ENCODE measurements around the gene VENTX. TPM values are rescaled to one million over a fixed set of nuclear protein-coding genes. Genes with fewer than 3 reads are reported as not detected.

The VENTX gene
- total and polyA plus RNA-seq, 2 of the 4 experiments (the other 2 are of a cell fraction): not detected

DNA sequence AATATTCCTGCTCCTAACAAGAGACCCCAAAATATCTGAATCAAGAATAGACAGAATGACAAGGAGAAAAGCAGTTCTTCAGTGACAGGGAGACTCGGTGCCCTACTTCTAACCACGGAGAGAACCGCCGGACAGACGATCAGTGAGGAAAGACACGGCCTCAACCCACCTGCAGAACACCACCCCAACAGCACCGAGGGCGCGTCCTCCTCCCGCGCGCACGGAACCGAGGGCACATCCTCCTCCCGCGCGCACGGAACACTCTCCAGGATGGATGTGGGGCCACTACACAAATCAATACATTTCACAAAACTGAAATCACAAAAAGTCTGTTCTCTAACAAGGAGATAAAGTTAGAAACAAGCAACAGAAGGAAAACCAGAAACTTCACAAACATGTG, 48.7 kb downstream of the VENTX start:
- no peak overlapping the region for H3K4me3 ChIP-seq (ENCODE audit: insufficient read depth, low read depth, low read length)
- no peak overlapping the region for H2BK15ac ChIP-seq (ENCODE audit: low read depth, low read length)
- no peak overlapping the region for H2BK120ac ChIP-seq (ENCODE audit: low read depth, low read length)
- no peak for ATAC-seq (ENCODE audit: low read depth)
- H3K18ac ChIP-seq (ENCODE audit: low read depth, low read length): no peak overlapping the region
- H2AFZ ChIP-seq (replicated peaks; ENCODE audit: low read length, poor library complexity): no peak overlapping the region
- CTCF ChIA-PET: no interaction called here
- H3K4me2 ChIP-seq (ENCODE audit: low read depth, low read length): no peak overlapping the region
- dilution Hi-C loops (cut with HindIII; ENCODE audit: low sequenced_read_pairs, unreplicated experiment) (no loop called here), in situ Hi-C loops (cut with MboI; ENCODE audit: low sequenced_read_pairs) (no loop called here), intact Hi-C loops (cut with micrococcal nuclease) (no loop called here)
- H2BK20ac ChIP-seq (ENCODE audit: low read depth, low read length): no peak overlapping the region
- no peak for DNase-seq
- H3K79me1 ChIP-seq (ENCODE audit: low read depth in 1 of 2, low read length in 2 of 2): peaks cover 3 to 17% of the 10 kb centered on the region in 2 experiments; a peak in 3 of 4 replicates
- WGBS, 2 experiments (ENCODE audit: extremely low coverage in 2 of 2, insufficient read length in 1 of 2): 99% methylated on average over 14 of the region's 18 CpGs; no CpG with 5 or more reads in 1 of the 2 experiments
- H2AK5ac ChIP-seq (ENCODE audit: low read depth, low read length): no peak overlapping the region
- no peak overlapping the region for H3K9ac ChIP-seq (ENCODE audit: low read depth, low read length)
- no peak overlapping the region for H2BK5ac ChIP-seq (ENCODE audit: low read depth, low read length, poor library complexity, severe bottlenecking)
- H3K23ac ChIP-seq (ENCODE audit: low read depth, low read length): no peak overlapping the region
- no peak overlapping the region for H3K27ac ChIP-seq (ENCODE audit: insufficient read depth, low read length)
- no peak overlapping the region for H4K8ac ChIP-seq (ENCODE audit: low read depth in 2 of 2, low read length in 2 of 2)
- H4K20me1 ChIP-seq (ENCODE audit: insufficient read depth, low read length): no peaks in the 10 kb centered on the region
- H3K4ac ChIP-seq (ENCODE audit: low read depth, low read length): no peak overlapping the region
- no peak overlapping the region for H3K56ac ChIP-seq (ENCODE audit: extremely low read depth, insufficient read depth, low read length)
- H3K9me3 ChIP-seq (ENCODE audit: control insufficient read depth, insufficient read depth, low read length): no peaks in the 10 kb centered on the region
- POLR2A ChIA-PET (ENCODE audit: unreplicated experiment): no interaction called here
- no peaks in the 10 kb centered on the region for H3K27me3 ChIP-seq (ENCODE audit: control insufficient read depth, insufficient read depth, low read length)
- H3K14ac ChIP-seq (replicated peaks; ENCODE audit: low read depth, low read length): no peak overlapping the region
- peaks cover 75% of the 10 kb centered on the region for H3K36me3 ChIP-seq (ENCODE audit: control insufficient read depth, insufficient read depth, low read length)
- no peak overlapping the region for H4K91ac ChIP-seq (ENCODE audit: insufficient read depth, low read depth, low read length)
- no peaks in the 10 kb centered on the region for H3K4me1 ChIP-seq (ENCODE audit: control insufficient read depth, insufficient read depth, low read length)
- H3K9me1 ChIP-seq (ENCODE audit: insufficient read depth, low read length): no peaks in the 10 kb centered on the region
- no peak overlapping the region for H2AK9ac ChIP-seq (replicated peaks; ENCODE audit: low read depth, low read length, poor library complexity)
- no peak overlapping the region for H4K5ac ChIP-seq (ENCODE audit: low read depth, low read length)
- no TSS peak for BruUV-seq (replicated peaks)
- TF ChIP-seq MXI1 (IDR thresholded peaks at IDR 0.05; ENCODE audit: borderline replicate concordance, low read depth, low read length) (no peak), CEBPB (IDR thresholded peaks at IDR 0.05; ENCODE audit: low read depth, low read length) (no peak), BHLHE40 (IDR thresholded peaks at IDR 0.05; ENCODE audit: low read depth, low read length) (no peak), RFX5 (IDR thresholded peaks at IDR 0.05; ENCODE audit: low read depth, low read length) (no peak), RAD21 (IDR thresholded peaks at IDR 0.05; ENCODE audit: low read length) (no peak), NFE2L2 (IDR thresholded peaks at IDR 0.05; ENCODE audit: low read depth, low read length) (no peak), CHD1 (IDR thresholded peaks at IDR 0.05; ENCODE audit: low read depth, low read length) (no peak), MAFK (IDR thresholded peaks at IDR 0.05; ENCODE audit: low read depth, low read length) (no peak), RCOR1 (IDR thresholded peaks at IDR 0.05; ENCODE audit: insufficient replicate concordance, low read length) (no peak), POLR2A (IDR thresholded peaks at IDR 0.05; ENCODE audit: low read depth, low read length) (no peak), FOS (IDR thresholded peaks at IDR 0.05; ENCODE audit: low read depth, low read length) (no peak), SMC3 (IDR thresholded peaks at IDR 0.05; ENCODE audit: low read depth, low read length) (no peak), MAZ (IDR thresholded peaks at IDR 0.05; ENCODE audit: borderline replicate concordance, low read depth, low read length) (no peak)
- TF ChIP-seq, protein P1, sequence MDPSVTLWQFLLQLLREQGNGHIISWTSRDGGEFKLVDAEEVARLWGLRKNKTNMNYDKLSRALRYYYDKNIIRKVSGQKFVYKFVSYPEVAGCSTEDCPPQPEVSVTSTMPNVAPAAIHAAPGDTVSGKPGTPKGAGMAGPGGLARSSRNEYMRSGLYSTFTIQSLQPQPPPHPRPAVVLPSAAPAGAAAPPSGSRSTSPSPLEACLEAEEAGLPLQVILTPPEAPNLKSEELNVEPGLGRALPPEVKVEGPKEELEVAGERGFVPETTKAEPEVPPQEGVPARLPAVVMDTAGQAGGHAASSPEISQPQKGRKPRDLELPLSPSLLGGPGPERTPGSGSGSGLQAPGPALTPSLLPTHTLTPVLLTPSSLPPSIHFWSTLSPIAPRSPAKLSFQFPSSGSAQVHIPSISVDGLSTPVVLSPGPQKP (IDR thresholded peaks at IDR 0.05; ENCODE audit: borderline replicate concordance, low read depth, low read length): no peak
- TF ChIP-seq, protein P2, sequence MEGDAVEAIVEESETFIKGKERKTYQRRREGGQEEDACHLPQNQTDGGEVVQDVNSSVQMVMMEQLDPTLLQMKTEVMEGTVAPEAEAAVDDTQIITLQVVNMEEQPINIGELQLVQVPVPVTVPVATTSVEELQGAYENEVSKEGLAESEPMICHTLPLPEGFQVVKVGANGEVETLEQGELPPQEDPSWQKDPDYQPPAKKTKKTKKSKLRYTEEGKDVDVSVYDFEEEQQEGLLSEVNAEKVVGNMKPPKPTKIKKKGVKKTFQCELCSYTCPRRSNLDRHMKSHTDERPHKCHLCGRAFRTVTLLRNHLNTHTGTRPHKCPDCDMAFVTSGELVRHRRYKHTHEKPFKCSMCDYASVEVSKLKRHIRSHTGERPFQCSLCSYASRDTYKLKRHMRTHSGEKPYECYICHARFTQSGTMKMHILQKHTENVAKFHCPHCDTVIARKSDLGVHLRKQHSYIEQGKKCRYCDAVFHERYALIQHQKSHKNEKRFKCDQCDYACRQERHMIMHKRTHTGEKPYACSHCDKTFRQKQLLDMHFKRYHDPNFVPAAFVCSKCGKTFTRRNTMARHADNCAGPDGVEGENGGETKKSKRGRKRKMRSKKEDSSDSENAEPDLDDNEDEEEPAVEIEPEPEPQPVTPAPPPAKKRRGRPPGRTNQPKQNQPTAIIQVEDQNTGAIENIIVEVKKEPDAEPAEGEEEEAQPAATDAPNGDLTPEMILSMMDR (conservative IDR thresholded peaks at IDR 0.05; ENCODE audit: low read depth, low read length): no peak
- TF ChIP-seq, protein P3, sequence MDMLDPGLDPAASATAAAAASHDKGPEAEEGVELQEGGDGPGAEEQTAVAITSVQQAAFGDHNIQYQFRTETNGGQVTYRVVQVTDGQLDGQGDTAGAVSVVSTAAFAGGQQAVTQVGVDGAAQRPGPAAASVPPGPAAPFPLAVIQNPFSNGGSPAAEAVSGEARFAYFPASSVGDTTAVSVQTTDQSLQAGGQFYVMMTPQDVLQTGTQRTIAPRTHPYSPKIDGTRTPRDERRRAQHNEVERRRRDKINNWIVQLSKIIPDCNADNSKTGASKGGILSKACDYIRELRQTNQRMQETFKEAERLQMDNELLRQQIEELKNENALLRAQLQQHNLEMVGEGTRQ (IDR thresholded peaks at IDR 0.05; ENCODE audit: low read depth, low read length): no peak
